Esophagus (tissue), 2 donors: ENCODE measurements around the gene SLC16A12. TPM values are rescaled to one million over a fixed set of nuclear protein-coding genes. Genes with fewer than 3 reads are reported as not detected.

ENCODE experiments used
- H3K27ac ChIP-seq, 2 donors: one replicate each; pipeline ENCODE4 v1.5.1; 2013; ENCODE audit warnings: low read depth in 2 of 2, mild to moderate bottlenecking in 2 of 2, inconsistent platforms in 1 of 2, low read length in 1 of 2, moderate library complexity in 1 of 2
- H3K27me3 ChIP-seq, 2 donors: one replicate each; pipeline ENCODE4 v1.6.1; 2013; ENCODE audit warnings: low read length in 2 of 2, control low read depth in 1 of 2, mild to moderate bottlenecking in 1 of 2; ENCODE audit not compliant: insufficient read depth in 2 of 2, control insufficient read depth in 1 of 2
- H3K36me3 ChIP-seq, 2 donors: one replicate each; pipeline ENCODE4 v1.6.1; 2013; ENCODE audit warnings: low read length in 1 of 2; ENCODE audit not compliant: control insufficient read depth in 2 of 2, insufficient read depth in 2 of 2
- H3K4me1 ChIP-seq, 2 donors: one replicate each; pipeline ENCODE4 v1.6.1; 2013; ENCODE audit warnings: low read length in 1 of 2; ENCODE audit not compliant: control insufficient read depth in 2 of 2, insufficient read depth in 2 of 2
- H3K4me3 ChIP-seq, 2 donors: one replicate each; pipeline ENCODE4 v1.5.1; 2013; ENCODE audit warnings: low read length in 2 of 2, mild to moderate bottlenecking in 2 of 2, low read depth in 1 of 2, moderate library complexity in 1 of 2
- H3K9me3 ChIP-seq, 2 donors: one replicate each; pipeline ENCODE4 v1.6.1; 2013; ENCODE audit warnings: mild to moderate bottlenecking in 2 of 2, low read depth in 1 of 2, low read length in 1 of 2, moderate library complexity in 1 of 2; ENCODE audit not compliant: control insufficient read depth in 2 of 2, insufficient read depth in 1 of 2
- WGBS, 2 donors: extraction: QIAGEN DNeasy Blood & Tissue Kit; methylation state at CpG; one replicate each; pipeline ENCODE4 v1.1.7; 2013; 5-methylcytosine and 5-hydroxymethylcytosine counted together
- polyA plus RNA-seq, 2 donors: library from polyadenylated mRNA; stranded (reverse); fragments of 200-250 nt; gene quantifications; one replicate each; pipeline ENCODE4 v1.2.3, GENCODE V29; 2013
- donor health status: healthy with polysubstance abuse.
- donor health status: Bipolar disorder and iron deficiency.

SLC16A12 gene
- polyA plus RNA-seq, 2 donors = 0.02 to 0.05 TPM

DNA sequence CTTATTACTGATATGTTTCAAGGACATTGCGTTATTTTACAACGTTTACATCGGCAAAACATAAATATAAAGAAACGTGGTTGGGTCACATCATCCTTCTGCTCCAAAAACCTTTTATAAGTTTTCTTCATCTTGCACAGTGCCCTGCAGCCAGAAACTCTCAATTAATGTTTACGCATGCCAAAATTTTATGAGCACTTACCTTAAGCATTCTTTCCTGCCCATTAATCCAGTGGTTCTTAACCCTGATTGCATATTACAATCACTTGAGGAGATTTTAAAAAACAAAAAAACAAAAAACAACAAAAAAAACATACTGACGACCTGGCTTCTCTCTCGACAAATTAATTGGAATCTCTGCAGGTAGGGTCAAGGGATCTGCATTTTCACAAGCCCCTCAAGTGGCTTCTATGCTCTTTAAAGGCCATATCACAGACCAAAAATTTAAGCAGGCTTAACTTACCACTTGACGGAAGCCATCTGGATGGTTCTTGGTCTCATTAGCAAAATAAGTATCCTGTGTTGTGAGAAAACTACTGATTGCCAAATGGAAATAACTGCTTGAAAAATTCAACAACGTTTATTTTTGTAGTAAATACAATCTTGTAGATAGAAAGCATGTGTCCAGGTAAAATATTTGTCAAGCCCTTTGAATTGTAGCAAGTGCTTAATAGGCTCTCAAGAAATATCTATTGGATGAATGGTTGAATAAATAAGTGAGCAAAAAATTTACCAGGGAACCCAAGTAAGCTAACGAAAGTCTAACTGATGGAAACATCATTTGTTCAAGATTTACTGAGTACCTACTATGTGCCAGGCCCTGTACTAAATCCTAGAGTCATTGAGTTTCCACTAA lies 30.9 kb upstream of the SLC16A12 start:
- Histone ChIP-seq H3K36me3 (no peaks in the 10 kb centered on the region), H3K4me3 (no peak overlapping the region), H3K27me3 (no peaks in the 10 kb centered on the region), H3K4me1 (no peaks in the 10 kb centered on the region), H3K27ac (no peak overlapping the region), H3K9me3 (no peaks in the 10 kb centered on the region)
- WGBS, 2 donors = 64% methylated on average over 10 of the region's 10 CpGs

DNA sequence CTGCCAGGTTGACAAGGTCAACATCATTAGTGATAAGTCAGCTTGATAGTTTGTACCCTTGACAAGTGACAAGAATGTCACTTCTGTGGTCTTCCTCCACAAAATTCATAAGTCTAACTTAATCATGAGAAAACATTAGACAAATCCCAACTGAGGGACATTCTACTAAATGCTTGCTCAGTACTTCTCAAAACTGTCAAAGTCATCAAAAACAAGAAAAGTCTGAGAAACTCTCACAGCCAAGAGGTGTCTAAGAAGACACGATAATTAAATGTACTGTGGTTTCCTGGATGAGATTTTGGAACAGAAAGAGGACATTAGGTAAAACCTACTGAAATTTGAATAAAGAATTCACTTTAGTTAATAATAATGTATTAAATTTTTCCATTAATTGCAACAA lies 29.8 kb upstream of the SLC16A12 start:
- 68 to 69% methylated on average over 1 of the region's 1 CpG for WGBS, 2 donors

DNA sequence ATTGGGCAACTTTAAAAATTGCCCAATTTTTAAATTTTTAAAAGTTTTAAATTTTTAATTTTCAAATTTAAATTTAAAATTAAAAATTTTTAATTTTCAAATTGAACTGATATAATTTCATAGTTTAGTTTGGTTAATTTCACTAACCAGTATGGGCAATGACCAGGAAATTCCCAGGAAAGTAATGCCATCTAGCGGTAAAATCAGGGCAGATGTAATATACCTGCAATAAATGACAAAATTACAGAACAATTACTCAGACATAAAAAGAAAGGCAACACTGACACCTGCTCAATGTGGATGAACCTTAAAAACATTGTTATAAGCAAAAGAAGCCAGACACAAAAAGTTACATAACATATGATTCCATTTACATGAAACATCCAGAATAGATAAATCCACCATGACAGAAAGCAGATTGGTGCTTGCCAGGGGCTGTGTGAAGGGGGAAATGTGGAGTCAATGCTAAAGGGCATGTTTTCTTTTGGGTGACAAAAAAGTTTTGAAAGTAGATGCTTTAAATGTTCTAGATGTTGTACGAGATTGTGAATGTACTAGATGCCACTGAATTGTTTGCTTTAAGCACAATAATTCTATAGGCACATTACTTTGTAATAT lies 28.6 kb upstream of the SLC16A12 start:
- no peaks in the 10 kb centered on the region for H3K9me3 ChIP-seq
- no peak overlapping the region for H3K4me3 ChIP-seq
- WGBS, 2 donors = 8 to 14% methylated on average over 2 of the region's 2 CpGs
- H3K27me3 ChIP-seq = no peaks in the 10 kb centered on the region
- no peak overlapping the region for H3K27ac ChIP-seq
- H3K36me3 ChIP-seq = no peaks in the 10 kb centered on the region
- H3K4me1 ChIP-seq = no peaks in the 10 kb centered on the region

More for the DNA sequence above, 29.8 kb upstream of the SLC16A12 start:
- H3K4me1 ChIP-seq = no peaks in the 10 kb centered on the region
- no peaks in the 10 kb centered on the region for H3K36me3 ChIP-seq
- no peak overlapping the region for H3K4me3 ChIP-seq
- no peak overlapping the region for H3K27ac ChIP-seq
- no peaks in the 10 kb centered on the region for H3K27me3 ChIP-seq
- no peaks in the 10 kb centered on the region for H3K9me3 ChIP-seq

DNA sequence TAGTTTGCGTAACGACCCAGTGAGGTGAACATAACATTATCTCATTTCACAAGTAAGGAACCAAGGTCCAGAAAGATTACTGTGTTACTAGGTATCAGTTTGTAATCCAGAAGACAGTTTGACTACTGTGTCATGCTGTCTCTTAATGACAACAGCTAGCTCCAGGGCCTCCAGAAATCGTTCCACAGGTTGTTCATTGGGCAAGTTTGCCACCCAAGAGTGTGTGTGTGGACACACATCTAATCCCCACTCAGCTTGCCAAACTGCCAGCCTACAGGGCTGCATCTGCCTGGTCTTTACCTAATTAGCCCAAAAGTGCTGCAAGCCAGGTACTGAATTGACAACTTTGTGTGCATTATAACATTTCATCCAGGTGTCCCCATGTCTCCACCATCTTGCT lies 27.9 kb upstream of the SLC16A12 start:
- Histone ChIP-seq H3K4me1 (no peaks in the 10 kb centered on the region), H3K9me3 (no peaks in the 10 kb centered on the region), H3K27ac (no peak overlapping the region), H3K27me3 (no peaks in the 10 kb centered on the region), H3K36me3 (no peaks in the 10 kb centered on the region), H3K4me3 (no peak overlapping the region)
- 91% methylated on average over 3 of the region's 3 CpGs for WGBS, 2 donors

DNA sequence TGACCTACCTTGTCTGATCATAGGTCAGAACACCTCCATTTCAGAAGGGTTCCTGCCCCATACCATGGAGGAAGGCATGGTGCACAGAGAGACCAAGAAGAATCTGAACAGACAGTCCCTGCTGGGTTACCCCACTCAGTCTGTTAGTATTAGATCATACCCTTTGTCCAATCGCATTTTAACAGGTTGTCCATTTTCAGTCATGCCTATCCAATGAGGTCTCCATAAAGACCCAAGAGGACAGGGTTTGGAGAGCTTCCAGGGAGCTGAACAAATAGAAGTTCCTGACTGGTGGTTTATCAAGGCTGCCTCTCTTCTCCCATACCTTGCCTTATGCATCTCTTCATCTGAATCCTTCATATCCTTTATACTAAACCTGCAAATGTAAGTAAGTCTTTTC lies 21.2 kb upstream of the SLC16A12 start:
- Histone ChIP-seq H3K4me3 (no peak overlapping the region), H3K36me3 (no peaks in the 10 kb centered on the region), H3K27me3 (no peaks in the 10 kb centered on the region), H3K27ac (no peak overlapping the region), H3K9me3 (no peaks in the 10 kb centered on the region), H3K4me1 (no peaks in the 10 kb centered on the region)
- 87 to 88% methylated on average over 1 of the region's 1 CpG for WGBS, 2 donors

DNA sequence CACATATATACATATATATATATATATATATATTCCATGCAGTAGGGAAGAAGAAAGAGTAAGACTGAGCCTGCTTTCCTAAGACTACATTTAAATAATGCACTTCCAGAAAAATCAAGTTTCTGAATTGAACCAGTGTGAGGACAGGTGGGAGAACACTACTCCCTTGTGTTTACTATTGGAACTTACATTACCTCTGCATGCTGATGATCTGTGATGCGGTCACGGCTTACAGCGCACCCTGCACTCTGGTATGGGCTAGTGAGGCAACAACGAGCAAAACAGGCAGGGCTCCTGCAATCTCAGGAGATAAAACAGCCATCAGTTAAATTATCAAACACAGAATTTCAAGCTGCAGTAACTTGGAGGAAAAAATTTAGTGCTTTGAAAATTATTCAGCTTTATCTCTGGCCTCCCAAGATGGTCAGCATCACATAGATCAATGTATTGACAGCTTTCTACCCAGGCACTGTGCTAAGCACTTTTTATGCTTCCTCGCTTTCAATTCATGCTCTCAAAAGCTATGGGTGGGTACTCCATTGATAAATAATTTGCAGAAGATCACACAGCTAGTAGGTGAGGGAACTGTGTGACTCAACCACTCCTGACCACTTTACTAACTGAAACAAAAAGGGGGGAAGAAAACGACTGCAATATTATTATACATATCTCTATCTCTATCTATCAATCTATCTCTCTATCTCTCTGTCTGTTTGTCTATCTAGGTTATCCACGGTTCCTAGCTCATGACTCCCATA lies 20.5 kb upstream of the SLC16A12 start:
- no peak overlapping the region for H3K4me3 ChIP-seq
- no peaks in the 10 kb centered on the region for H3K9me3 ChIP-seq
- no peaks in the 10 kb centered on the region for H3K36me3 ChIP-seq
- H3K4me1 ChIP-seq = no peaks in the 10 kb centered on the region
- H3K27ac ChIP-seq = no peak overlapping the region
- no peaks in the 10 kb centered on the region for H3K27me3 ChIP-seq
- 78 to 88% methylated on average over 7 of the region's 7 CpGs for WGBS, 2 donors

DNA sequence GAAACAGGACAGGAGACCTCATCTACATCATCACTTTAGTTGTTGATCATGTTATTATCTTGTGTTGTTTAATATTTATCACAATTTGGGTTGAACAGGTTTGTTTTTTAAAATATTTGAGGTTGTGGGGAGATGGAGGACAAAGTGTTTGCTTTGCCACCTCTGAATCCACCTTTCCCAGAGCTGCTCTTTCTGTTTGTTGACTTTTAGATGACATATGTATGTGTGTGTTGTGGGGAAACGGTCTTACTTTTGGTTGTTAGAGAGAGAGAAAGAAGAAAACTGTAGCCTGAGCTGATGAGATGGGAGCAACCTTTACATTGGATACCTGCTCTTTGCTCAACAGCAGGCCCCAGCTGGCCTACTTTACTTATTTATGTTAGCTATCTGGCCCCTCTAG lies 19.0 kb upstream of the SLC16A12 start:
- Histone ChIP-seq H3K9me3 (no peaks in the 10 kb centered on the region), H3K4me1 (no peaks in the 10 kb centered on the region), H3K36me3 (no peaks in the 10 kb centered on the region), H3K4me3 (no peak overlapping the region), H3K27me3 (no peaks in the 10 kb centered on the region), H3K27ac (no peak overlapping the region)
- 88 to 93% methylated on average over 1 of the region's 1 CpG for WGBS, 2 donors

DNA sequence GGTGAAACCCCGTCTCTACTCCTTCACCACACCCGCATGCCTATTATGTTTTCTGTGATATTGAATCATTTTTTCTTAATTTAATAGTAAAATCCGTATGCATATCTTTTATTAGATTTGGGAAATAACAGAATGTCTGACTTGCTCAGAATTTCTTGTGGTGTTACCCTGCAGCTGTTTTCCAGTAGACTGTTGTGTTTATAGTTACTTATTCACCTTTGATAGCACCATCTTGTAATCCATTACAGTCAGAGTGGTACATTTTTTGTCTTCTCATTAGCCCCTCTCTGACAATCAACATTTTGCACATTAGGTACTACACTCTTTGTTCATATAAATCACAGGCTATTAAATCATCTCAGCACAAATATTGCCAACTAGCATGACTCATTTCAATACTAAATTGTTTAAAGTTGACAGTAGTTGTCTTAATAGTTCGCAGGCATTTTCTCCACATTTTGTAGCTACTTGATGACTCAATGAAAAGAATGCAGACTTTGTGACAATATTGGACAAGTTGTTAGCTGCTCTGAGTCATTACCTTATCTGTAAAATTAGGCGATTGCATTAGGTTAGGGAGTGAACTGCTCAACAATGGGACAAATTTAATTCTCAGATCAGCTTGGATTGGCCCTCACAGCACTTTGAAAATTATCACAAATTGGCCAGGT lies 17.8 kb upstream of the SLC16A12 start:
- 51 to 59% methylated on average over 5 of the region's 5 CpGs for WGBS, 2 donors
- Histone ChIP-seq H3K27me3 (no peaks in the 10 kb centered on the region), H3K27ac (no peak overlapping the region), H3K9me3 (no peaks in the 10 kb centered on the region), H3K36me3 (no peaks in the 10 kb centered on the region), H3K4me1 (no peaks in the 10 kb centered on the region), H3K4me3 (no peak overlapping the region)

DNA sequence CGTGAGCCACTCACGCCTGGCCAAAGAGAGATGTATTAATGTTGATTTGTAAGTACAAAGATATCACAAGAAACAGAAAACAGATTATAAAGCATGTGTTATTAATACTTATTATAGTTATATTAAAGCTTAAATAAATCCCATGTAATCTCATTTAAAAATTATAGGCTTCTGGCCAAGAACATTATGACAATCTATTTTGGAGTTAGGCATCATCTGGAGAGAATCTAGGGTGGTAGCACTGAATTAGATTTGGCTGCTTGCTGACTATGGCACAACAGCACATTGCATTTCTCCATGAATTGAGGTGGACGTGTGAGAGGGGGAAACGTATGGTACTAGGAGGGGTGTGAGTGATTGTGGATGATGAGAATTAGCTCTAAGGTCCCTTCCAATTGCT lies 16.8 kb upstream of the SLC16A12 start:
- H3K4me1 ChIP-seq = no peaks in the 10 kb centered on the region
- no peaks in the 10 kb centered on the region for H3K27me3 ChIP-seq
- H3K9me3 ChIP-seq = no peaks in the 10 kb centered on the region
- H3K27ac ChIP-seq = no peak overlapping the region
- 83% methylated on average over 4 of the region's 4 CpGs for WGBS, 2 donors
- H3K4me3 ChIP-seq = no peak overlapping the region
- H3K36me3 ChIP-seq = no peaks in the 10 kb centered on the region
